ENCODE measurements around the gene SFTPB.
A peak's percentile ranks its signal among the peaks of the same experiment; 100 is the strongest.
"Not testable (repeated sequence)": the region's sequence is repeated elsewhere in the genome, so short reads cannot be mapped to it uniquely, and the experiment has no call there.

Gene SFTPB

GRCh38 chr2:85668009-85668856 is at the start of gene SFTPB:
Gene SFTPB (minus strand): TSS chr2:85668199. CDS start chr2:85668183, 16 bp downstream.
- DNase-seq (ENCODE audit: low read depth in 2 of 2): no peak

- DNase-seq (ENCODE audit: low read depth in 2 of 2): no peak
These were observed 49.5 kb upstream of the SFTPB start for GRCh38 chr2:85717308-85718008.

GRCh38 chr2:85716346-85716914 is 48.4 kb upstream of the SFTPB start:
- DNase-seq (ENCODE audit: low read depth in 2 of 2): no peak

- no peak for DNase-seq (ENCODE audit: low read depth in 2 of 2)
These were observed 46.8 kb upstream of the SFTPB start for GRCh38 chr2:85714841-85715240.

DNA sequence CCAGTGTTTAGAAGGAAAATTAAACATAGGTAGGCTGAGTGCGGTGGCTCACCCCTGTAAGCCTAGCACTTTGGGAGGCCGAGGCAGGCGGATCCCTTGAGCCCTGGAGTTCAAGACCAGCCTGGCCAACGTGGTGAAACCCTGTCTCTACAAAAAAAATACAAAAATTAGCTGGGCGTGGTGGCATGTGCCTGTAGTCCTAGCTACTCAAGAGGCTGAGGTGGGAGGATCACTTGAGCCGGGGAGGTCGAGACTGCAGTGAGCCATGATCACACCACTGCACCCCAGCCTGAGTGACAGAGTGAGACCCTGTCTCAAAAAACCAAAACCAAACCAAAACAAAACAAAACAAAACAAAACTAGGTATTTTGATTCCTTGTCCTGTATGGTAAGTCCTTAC is 46.4 kb upstream of the SFTPB start:
- not testable (repeated sequence) for DNase-seq (ENCODE audit: low read depth in 2 of 2)

DNA sequence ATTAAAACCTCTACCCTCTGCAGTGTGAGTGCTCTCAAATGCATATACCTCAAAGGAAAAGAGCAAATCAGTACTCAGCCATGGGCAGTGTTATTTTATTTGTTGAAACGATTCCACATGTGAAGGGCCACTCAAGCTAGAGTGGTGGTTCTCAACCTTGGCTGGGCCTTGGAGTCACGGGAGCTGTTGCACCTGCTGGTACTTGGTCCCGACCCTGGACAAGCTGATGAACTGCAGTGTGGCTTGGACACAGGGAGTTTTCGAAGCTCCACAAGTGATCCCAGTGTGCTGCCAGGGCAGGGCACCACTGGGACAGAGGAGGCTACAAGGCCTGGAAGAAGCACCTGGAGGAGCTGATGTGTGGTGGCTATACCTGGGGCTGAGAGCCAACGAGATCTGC is 45.8 kb upstream of the SFTPB start:
- no peak for DNase-seq (ENCODE audit: low read depth in 2 of 2)

- no peak for DNase-seq (ENCODE audit: low read depth in 2 of 2)
These were observed 45.0 kb upstream of the SFTPB start for GRCh38 chr2:85712849-85713612.

GRCh38 chr2:85712336-85712735 is 44.3 kb upstream of the SFTPB start:
- no peak for DNase-seq (ENCODE audit: low read depth in 2 of 2)

GRCh38 chr2:85711578-85712060 is 43.6 kb upstream of the SFTPB start:
- DNase-seq (ENCODE audit: low read depth in 2 of 2): no peak

DNA sequence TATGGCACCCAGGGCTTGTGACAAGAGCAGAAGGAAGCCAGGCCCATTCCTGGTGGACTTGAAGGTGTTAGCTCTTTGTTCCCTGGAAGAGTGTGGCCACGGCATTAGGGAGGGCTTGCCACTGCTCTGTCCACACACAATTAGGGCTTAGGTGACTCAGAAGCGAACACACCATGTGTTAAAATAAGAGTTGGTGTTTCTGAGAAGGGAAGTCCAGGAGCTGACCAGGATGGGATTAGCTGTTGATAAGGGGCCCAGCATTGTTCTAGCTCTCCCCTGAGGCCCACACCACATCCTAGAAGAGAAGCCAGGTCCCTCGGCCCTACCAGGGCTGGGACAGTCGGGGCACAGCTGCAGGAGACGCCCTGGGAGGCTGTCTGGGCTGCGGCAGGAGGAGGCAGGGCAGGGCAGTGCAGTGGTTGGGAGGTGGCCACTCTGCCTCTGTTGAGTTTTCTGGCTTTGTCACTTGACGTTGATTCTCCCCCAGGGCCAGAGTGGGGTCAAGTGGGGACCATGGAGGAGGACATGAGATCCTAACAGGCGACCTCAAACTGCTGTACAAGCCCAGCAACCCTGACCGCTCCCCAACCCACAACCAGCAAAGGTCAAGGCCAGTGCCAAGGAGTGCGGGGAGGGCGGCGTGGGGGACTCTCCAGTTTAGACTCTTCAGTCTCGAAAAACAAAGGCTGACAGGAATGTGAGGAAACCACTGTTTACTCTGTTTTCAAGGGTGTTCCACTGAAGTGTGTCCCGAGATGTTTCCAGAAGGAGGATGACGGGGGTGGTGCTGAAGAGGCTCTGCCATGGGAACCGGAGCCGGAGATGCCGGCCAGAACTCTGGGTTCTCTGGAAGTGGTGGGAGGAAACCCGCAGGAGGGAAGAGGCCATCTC is 42.9 kb upstream of the SFTPB start:
- DNase-seq (ENCODE audit: low read depth in 2 of 2): no peak

GRCh38 chr2:85709401-85709811 is 41.4 kb upstream of the SFTPB start:
- no peak for DNase-seq (ENCODE audit: low read depth in 2 of 2)

DNA sequence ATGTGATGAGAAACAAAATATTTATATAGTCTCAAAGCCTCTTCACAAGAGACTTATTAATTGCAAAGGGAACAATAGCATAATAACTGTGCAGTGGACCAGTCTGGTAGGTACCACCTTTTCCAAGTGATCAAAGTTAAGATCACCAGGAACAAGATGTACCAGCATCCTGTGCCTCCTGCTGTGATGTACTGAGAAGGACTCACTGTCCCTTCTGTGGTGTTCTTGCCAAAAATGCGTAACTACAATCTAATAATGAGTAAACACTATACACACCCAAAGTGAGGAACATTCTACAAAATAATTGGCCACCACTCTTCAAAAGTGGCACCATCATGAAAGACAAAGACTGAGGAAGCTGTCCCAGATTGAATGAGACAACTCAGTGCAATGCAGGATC is 40.6 kb upstream of the SFTPB start:
- no peak for DNase-seq (ENCODE audit: low read depth in 2 of 2)

DNA sequence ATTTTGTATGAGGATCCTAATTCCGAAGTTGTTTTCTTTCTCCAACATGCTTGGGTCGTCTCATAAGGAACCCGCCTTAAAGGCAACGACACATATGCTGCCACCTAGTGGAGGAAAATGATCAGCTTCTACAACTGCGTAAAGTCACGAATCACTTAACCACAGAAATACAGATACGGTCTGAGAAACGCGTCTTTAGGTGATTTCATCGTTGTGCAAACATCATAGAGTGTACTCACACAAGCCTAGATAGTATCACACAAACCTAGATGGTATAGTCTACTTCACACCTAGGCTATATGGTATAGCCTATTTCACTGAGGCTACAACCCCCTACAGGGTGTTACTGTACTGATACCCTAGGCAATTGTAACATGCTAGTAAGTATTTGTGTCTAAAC is 39.3 kb upstream of the SFTPB start:
- DNase-seq (ENCODE audit: low read depth in 2 of 2): peak; percentile 36 to 66

DNA sequence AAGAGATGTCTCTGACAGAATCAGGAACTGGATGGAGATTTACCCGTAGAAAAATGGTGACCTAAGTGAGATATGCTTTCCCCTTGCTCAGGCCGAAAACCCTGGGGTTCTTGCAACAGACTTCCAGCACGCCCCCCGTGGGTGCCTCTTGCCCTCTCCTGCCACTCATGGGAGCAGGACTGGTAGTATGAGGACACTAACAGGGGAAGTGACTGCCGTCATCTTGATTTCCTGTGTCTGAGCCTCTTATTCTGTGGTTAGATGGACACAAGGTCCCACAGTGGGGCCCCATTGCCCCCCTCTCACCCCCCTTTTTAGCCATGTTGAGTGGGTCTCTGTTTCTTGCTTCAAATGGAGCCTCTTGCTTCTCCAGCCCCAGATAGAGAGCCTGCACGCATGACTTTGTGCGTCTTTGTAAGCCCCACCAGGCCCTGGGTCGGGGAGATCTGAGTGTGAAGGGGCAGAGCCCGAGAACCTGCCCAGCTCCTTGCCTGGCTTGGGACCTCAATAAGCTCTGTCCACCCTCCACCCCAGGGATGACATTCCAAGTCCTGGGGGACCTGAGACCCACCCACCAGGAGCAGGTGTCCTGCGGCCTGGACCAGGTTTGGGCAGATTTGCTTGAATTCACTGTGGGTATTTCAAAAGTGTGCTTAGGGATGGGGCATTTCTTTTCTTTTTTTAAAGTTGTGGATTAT is 38.7 kb upstream of the SFTPB start:
- no peak for DNase-seq (ENCODE audit: low read depth in 2 of 2)

DNA sequence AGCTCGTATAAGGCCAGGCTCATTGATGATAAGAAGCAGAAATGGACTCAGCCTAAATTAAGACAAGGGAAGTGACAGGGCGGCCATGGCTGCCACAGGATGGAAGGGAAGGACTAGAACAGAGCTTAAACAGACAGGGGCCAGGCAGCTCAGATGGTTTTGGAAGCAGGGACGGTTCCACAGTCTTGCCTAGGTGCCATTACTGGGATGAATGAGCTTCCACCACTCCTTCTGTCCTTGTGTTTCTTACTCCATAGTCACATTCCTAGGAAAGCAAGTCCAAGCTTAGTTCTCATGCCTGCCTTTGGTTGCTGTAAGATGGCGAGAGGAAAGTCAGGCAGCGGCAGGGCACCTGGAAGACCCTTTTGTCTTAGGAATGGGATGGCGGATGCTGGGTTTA is 38.1 kb upstream of the SFTPB start:
- DNase-seq (ENCODE audit: low read depth in 2 of 2): no peak

- no peak for DNase-seq (ENCODE audit: low read depth in 2 of 2)
These were observed 37.7 kb upstream of the SFTPB start for GRCh38 chr2:85705680-85706039.

DNA sequence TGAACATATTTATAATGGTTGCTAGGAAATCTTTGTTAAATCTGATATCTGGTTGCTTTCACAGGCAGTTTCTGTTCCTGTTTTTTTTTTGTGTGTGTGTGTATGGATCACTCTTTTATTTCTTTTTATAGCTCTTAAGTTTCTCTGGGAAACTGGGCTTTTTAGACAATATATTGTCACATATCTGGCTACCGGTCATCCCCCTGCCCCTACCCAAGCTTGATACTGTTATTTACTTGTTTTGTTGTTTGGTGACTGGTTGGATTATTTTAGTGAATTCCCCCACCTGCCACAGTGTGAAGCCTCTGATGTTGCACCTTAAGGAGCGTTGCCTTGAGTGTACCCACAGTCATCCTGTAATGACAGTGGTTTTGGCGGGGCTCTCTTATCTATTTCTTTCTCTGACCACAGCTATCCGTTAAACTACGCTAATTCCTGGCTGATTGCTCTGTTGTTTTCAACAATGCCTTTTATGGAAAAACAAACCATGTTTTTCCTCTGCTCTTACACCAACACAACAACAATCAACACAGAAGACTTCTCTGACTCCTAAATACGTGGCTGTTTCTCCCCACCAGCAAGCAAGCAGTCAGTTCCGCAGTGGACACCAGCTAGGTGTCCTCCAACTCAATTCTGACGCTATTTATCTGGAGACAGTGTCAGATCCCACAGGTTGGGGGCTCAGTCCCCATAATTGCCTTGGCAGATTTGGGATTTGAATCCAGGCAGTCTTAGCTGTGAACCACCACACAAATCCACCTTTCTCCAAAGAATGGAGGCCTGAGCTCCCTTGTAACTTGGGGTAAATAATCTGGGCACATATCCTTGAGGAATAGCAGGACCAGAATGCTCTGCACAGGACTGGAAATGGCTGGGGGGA is 37.0 kb upstream of the SFTPB start:
- DNase-seq (ENCODE audit: low read depth in 2 of 2): no peak

- no peak for DNase-seq (ENCODE audit: low read depth in 2 of 2)
These were observed 36.0 kb upstream of the SFTPB start for GRCh38 chr2:85704038-85704437.

DNA sequence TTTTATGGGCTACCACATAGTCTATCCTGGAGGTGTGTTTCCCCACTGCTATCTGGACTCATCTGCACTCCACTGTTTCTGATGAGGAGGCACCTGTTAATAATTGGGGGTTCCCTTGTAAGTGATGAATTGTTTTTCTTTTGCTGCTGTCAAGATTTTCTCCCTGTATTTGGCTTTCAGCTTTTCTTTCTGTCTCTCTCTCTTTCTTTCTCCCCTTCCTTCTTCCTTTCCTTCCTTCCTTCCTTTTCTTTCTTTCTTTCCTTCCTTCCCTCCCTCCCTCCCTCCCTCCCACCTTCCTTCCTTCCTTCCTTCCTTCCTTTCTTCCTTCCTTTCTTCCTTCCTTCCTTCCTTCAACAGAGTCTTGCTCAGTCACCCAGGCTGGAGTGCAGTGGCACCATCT is 35.3 kb upstream of the SFTPB start:
- DNase-seq (ENCODE audit: low read depth in 2 of 2): no peak

All from stimulated activated CD4-positive, alpha-beta T cell treated with anti-CD3 and anti-CD28 coated beads, Interleukin-15, amount 100 ng/mL, for 48 hours (primary cell).